HEK293 (cell line): ENCODE results near the gene CDC42EP3.

Experiments
- CTCF ChIA-PET: fragments of 350-600 bp; formaldehyde crosslinking; extraction: SDS; loops from one replicate; lab custom pipeline; 2021; ENCODE audit warnings: antibody characterized with exemption; lab: Yijun Ruan, JAX
- POLR2A ChIA-PET: fragments of 300-600 bp; formaldehyde crosslinking; extraction: SDS; loops from one replicate; lab custom pipeline; 2020; ENCODE audit warnings: antibody characterized with exemption, inconsistent platforms; lab: Yijun Ruan, JAX
- H3K27ac ChIP-seq: fragments of 200-500 bp; sonication (Bioruptor generic); 2 replicates; pipeline ENCODE4 v1.5.1; 2014; ENCODE audit warnings: low read depth, low read length, control low read depth, inconsistent platforms; ENCODE audit errors: extremely low read depth
- H3K36me3 ChIP-seq, 2 experiments: fragments of 200-500 bp in 1 of 2; sonication (Bioruptor generic) in 1 of 2; 1 replicate in 1 of 2; 2 replicates in 1 of 2; pipeline ENCODE4 v1.5.1; 2014 to 2017; ENCODE audit warnings: inconsistent platforms in 2 of 2, low read length in 2 of 2; ENCODE audit not compliant: control insufficient read depth in 2 of 2, insufficient read depth in 1 of 2
- H3K4me1 ChIP-seq: fragments of 200-500 bp; sonication (Bioruptor generic); 2 replicates; pipeline ENCODE4 v1.5.1; 2014; ENCODE audit warnings: mild to moderate bottlenecking, low read length, inconsistent platforms; ENCODE audit not compliant: control insufficient read depth, insufficient read depth
- H3K4me3 ChIP-seq: 2 replicates; pipeline ENCODE4 v1.5.1; 2011; ENCODE audit warnings: low read depth, mild to moderate bottlenecking, control low read depth, low read length, moderate library complexity
- H3K9me3 ChIP-seq: fragments of 200-500 bp; sonication (Bioruptor generic); 2 replicates; pipeline ENCODE4 v1.5.1; 2014; ENCODE audit warnings: low read depth, low read length, inconsistent platforms; ENCODE audit not compliant: control insufficient read depth, insufficient read depth
- IKZF3 ChIP-seq: fragments of 450-650 bp; IDR thresholded peaks from 2 replicates; pipeline ENCODE4 v1.5.0; 2018; ENCODE audit warnings: missing biosample characterization, mild to moderate bottlenecking, missing genetic modification characterization, moderate library complexity
- MZF1 ChIP-seq: fragments of 450-650 bp; formaldehyde crosslinking; IDR thresholded peaks from 2 replicates; pipeline ENCODE4 v1.5.1; 2017; ENCODE audit warnings: missing biosample characterization, missing genetic modification characterization, borderline replicate concordance
- ZBTB7A ChIP-seq: fragments of 450-650 bp; formaldehyde crosslinking; IDR thresholded peaks from 2 replicates; pipeline ENCODE4 v1.5.1; 2016; ENCODE audit warnings: low read depth, missing biosample characterization, missing genetic modification characterization
- ZFHX2 ChIP-seq: fragments of 450-650 bp; formaldehyde crosslinking; conservative IDR thresholded peaks from 2 replicates; pipeline ENCODE4 v1.5.1; 2016; ENCODE audit warnings: missing biosample characterization, missing genetic modification characterization
- ZFP69B ChIP-seq: fragments of 450-650 bp; formaldehyde crosslinking; IDR thresholded peaks from 2 replicates; pipeline ENCODE4 v1.5.1; 2016; ENCODE audit warnings: missing biosample characterization, missing genetic modification characterization
- ZNF133 ChIP-seq: fragments of 450-650 bp; formaldehyde crosslinking; IDR thresholded peaks from 2 replicates; pipeline ENCODE4 v1.5.1; 2016; ENCODE audit warnings: missing biosample characterization, missing genetic modification characterization
- ZNF214 ChIP-seq: fragments of 450-650 bp; formaldehyde crosslinking; IDR thresholded peaks from 2 replicates; pipeline ENCODE4 v1.5.1; 2017; ENCODE audit warnings: missing biosample characterization, mild to moderate bottlenecking, missing genetic modification characterization, borderline replicate concordance
- ZNF248 ChIP-seq: fragments of 450-650 bp; formaldehyde crosslinking; IDR thresholded peaks from 2 replicates; pipeline ENCODE4 v1.5.1; 2017; ENCODE audit warnings: missing biosample characterization, missing genetic modification characterization
- ZNF324 ChIP-seq: fragments of 450-650 bp; formaldehyde crosslinking; IDR thresholded peaks from 2 replicates; pipeline ENCODE4 v1.5.1; 2016; ENCODE audit warnings: missing biosample characterization, missing genetic modification characterization
- ZNF366 ChIP-seq: fragments of 450-650 bp; formaldehyde crosslinking; conservative IDR thresholded peaks from 2 replicates; pipeline ENCODE4 v1.5.1; 2016; ENCODE audit warnings: missing biosample characterization, missing genetic modification characterization
- ZNF449 ChIP-seq: fragments of 450-650 bp; formaldehyde crosslinking; IDR thresholded peaks from 2 replicates; pipeline ENCODE4 v1.5.1; 2017; ENCODE audit warnings: missing biosample characterization, mild to moderate bottlenecking, missing genetic modification characterization, moderate library complexity
- ZNF513 ChIP-seq: fragments of 450-650 bp; IDR thresholded peaks from 2 replicates; pipeline ENCODE4 v1.5.1; 2018; ENCODE audit warnings: missing biosample characterization, missing genetic modification characterization
- ZNF518A ChIP-seq: fragments of 450-650 bp; formaldehyde crosslinking; conservative IDR thresholded peaks from 2 replicates; pipeline ENCODE4 v1.5.1; 2016; ENCODE audit warnings: low read depth, missing biosample characterization, missing genetic modification characterization
- ZNF561 ChIP-seq: fragments of 450-650 bp; IDR thresholded peaks from 2 replicates; pipeline ENCODE4 v1.5.1; 2018; ENCODE audit warnings: missing biosample characterization, missing genetic modification characterization, borderline replicate concordance
- ZNF580 ChIP-seq: fragments of 450-650 bp; formaldehyde crosslinking; IDR thresholded peaks from 2 replicates; pipeline ENCODE4 v1.5.1; 2016; ENCODE audit warnings: missing biosample characterization, missing genetic modification characterization
- ZNF747 ChIP-seq: fragments of 450-650 bp; formaldehyde crosslinking; IDR thresholded peaks from 2 replicates; pipeline ENCODE4 v1.5.1; 2016; ENCODE audit warnings: missing biosample characterization, missing genetic modification characterization
- TF ChIP-seq, protein P1 (sequence below): IDR thresholded peaks from 2 replicates; pipeline ENCODE4 v1.6.1; 2011; ENCODE audit warnings: mild to moderate bottlenecking, low read depth, low read length, borderline replicate concordance
- TF ChIP-seq, protein P2 (sequence below): fragments of 450-650 bp; formaldehyde crosslinking; optimal IDR thresholded peaks from 2 replicates; pipeline ENCODE3; 2016; ENCODE audit warnings: missing biosample characterization, mild to moderate bottlenecking, missing genetic modification characterization
- TF ChIP-seq, protein P3 (sequence below): fragments of 450-650 bp; formaldehyde crosslinking; IDR thresholded peaks from 2 replicates; pipeline ENCODE4 v1.5.1; 2016; ENCODE audit warnings: missing biosample characterization, missing genetic modification characterization

CDC42EP3 gene

GRCh38 chr2:37639631-37640030 lies 31.8 kb downstream of the CDC42EP3 start:
- ChIA-PET POLR2A (no interaction called here), CTCF (interaction anchor here (1.3 kb wide), 1 partner anchor 193 kb away, joined by 3 read pairs; no protein-coding TSS in a partner anchor)
- peaks cover 6% of the 10 kb centered on the region; the same call in 1 of the 2 replicates for H3K4me1 ChIP-seq

GRCh38 chr2:37638973-37639372 lies 32.5 kb downstream of the CDC42EP3 start:
- Histone ChIP-seq H3K36me3 (peaks cover 0 to 5% of the 10 kb centered on the region in 2 experiments; a peak in 1 of 3 replicates), H3K4me1 (peaks cover 6% of the 10 kb centered on the region; the same call in 1 of the 2 replicates), H3K9me3 (no peaks in the 10 kb centered on the region), H3K27ac (no peak overlapping the region), H3K4me3 (no peak overlapping the region)
- ChIA-PET CTCF (interaction anchor here (1.3 kb wide), 1 partner anchor 194 kb away, joined by 3 read pairs; no protein-coding TSS in a partner anchor), POLR2A (no interaction called here)
- TF ChIP-seq ZBTB7A (tag by site-specific recombination) = no peak
- no peak for TF ChIP-seq ZNF580 (tag by site-specific recombination)
- no peak for TF ChIP-seq ZNF449 (tag by site-specific recombination)
- no peak for TF ChIP-seq ZNF513 (tag by site-specific recombination)
- TF ChIP-seq, protein P1, sequence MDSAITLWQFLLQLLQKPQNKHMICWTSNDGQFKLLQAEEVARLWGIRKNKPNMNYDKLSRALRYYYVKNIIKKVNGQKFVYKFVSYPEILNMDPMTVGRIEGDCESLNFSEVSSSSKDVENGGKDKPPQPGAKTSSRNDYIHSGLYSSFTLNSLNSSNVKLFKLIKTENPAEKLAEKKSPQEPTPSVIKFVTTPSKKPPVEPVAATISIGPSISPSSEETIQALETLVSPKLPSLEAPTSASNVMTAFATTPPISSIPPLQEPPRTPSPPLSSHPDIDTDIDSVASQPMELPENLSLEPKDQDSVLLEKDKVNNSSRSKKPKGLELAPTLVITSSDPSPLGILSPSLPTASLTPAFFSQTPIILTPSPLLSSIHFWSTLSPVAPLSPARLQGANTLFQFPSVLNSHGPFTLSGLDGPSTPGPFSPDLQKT = no peak
- TF ChIP-seq ZFHX2 (tag by site-specific recombination) = no peak
- TF ChIP-seq ZNF324 (tag by site-specific recombination) = no peak
- no peak for TF ChIP-seq ZNF747 (tag by site-specific recombination)
- TF ChIP-seq, protein P2, sequence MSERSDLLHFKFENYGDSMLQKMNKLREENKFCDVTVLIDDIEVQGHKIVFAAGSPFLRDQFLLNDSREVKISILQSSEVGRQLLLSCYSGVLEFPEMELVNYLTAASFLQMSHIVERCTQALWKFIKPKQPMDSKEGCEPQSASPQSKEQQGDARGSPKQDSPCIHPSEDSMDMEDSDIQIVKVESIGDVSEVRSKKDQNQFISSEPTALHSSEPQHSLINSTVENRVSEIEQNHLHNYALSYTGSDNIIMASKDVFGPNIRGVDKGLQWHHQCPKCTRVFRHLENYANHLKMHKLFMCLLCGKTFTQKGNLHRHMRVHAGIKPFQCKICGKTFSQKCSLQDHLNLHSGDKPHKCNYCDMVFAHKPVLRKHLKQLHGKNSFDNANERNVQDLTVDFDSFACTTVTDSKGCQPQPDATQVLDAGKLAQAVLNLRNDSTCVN = no peak
- TF ChIP-seq ZFP69B (tag by site-specific recombination) = no peak
- TF ChIP-seq ZNF248 (tag by site-specific recombination) = no peak
- TF ChIP-seq, protein P3, sequence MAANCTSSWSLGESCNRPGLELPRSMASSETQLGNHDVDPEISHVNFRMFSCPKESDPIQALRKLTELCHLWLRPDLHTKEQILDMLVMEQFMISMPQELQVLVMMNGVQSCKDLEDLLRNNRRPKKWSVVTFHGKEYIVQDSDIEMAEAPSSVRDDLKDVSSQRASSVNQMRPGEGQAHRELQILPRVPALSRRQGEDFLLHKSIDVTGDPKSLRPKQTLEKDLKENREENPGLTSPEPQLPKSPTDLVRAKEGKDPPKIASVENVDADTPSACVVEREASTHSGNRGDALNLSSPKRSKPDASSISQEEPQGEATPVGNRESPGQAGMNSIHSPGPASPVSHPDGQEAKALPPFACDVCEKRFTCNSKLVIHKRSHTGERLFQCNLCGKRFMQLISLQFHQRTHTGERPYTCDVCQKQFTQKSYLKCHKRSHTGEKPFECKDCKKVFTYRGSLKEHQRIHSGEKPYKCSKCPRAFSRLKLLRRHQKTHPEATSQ (tag by site-specific recombination) = no peak
- no peak for TF ChIP-seq ZNF561

More at GRCh38 chr2:37639631-37640030, 31.8 kb downstream of the CDC42EP3 start:
- Histone ChIP-seq H3K4me3 (no peak overlapping the region), H3K27ac (no peak overlapping the region), H3K36me3 (peaks cover 0 to 11% of the 10 kb centered on the region in 2 experiments; a peak in 1 of 3 replicates), H3K9me3 (no peaks in the 10 kb centered on the region)
- TF ChIP-seq ZNF133 (no peak), ZNF518A (tag by site-specific recombination) (no peak), ZNF214 (tag by site-specific recombination) (no peak), MZF1 (tag by site-specific recombination) (no peak), IKZF3 (tag by site-specific recombination) (no peak), ZNF366 (tag by site-specific recombination) (no peak)
- TF ChIP-seq, all 188 proteins: peak for 0
